Measurements from ENCODE around the gene ZNF277. TPM values are rescaled to one million over a fixed set of nuclear protein-coding genes. Genes with fewer than 3 reads are reported as not detected.
"Not testable (repeated sequence)": the region's sequence is repeated elsewhere in the genome, so short reads cannot be mapped to it uniquely, and the experiment has no call there.

ZNF277 gene
- total and polyA plus RNA-seq, 2 donors (not counting 3 experiments of a cell fraction or from before 2014, with no cell fraction given) = 7.8 to 22.6 TPM

DNA sequence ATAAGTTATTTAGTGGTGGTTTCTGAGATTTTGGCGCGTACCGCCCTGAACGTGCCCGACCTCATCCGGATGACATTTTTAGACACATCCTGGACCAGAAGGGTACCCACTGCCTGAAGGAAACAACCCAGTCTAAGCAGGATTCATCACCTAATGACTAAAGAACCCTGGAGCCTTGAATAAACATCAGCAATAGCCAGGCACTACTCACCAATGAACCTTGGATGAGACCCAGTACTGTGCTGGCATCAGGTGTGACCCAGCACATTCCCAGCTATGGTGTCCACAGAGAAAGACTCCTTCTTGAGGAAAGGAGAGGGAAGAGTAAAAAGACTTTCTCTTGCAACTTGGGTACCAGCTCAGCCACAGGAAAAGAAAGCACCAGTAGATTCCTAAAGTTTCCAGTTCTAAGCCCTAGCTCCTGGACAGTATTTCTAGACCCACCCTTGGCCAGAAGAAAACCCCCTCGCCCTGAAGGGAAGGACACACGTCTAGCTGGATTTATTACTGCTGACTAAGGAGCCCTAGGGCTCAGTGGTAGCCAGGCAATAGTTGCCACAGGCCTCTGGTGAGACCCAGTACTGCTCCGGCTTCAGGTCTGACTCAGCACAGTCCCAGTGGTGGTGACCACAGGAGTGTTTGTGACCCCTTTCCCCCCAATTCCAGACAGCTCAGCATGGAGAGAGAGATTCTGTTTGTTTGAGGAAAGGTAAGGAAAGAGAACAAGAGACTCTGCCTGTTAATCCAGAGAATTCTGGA is 32.5 kb downstream of the ZNF277 start:
- no peak overlapping the region for H3K4me2 ChIP-seq (ENCODE audit: insufficient read depth, low read length)

DNA sequence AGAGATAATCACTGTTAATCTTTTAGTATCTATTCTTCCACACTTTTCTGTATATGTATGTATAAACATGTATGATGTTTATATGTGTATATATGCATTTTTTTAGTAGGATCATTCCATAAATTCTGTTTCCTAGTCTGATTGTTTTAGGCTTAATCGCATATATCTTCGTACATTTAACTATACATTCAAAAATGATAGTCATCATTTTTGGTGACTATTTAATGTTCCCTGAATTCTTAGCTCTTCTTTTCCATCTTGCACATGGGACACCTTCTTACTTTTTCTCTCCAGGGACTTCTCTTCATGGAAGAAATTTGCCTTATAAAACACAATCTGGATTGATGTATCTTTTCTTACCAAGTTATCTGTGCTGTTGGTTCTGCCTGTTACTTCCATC is 42.1 kb downstream of the ZNF277 start:
- no peak overlapping the region for H2AFZ ChIP-seq (ENCODE audit: low read depth, low read length)
- BruUV-seq (replicated peaks) = no TSS peak
- no peak for FAIRE-seq
- dilution Hi-C loops (cut with MboI; ENCODE audit: extremely low pct_ligation_motif_present, low sequenced_read_pairs) (no loop called here), intact Hi-C loops (cut with micrococcal nuclease) (no loop called here)
- no peaks in the 10 kb centered on the region for H3K27me3 ChIP-seq (ENCODE audit: control insufficient read depth in 2 of 2, insufficient read depth in 2 of 2, low read length in 2 of 2)
- no peaks in the 10 kb centered on the region for H3K9me3 ChIP-seq (replicated peaks; ENCODE audit: control insufficient read depth, insufficient read depth, low read length)
- H3K79me2 ChIP-seq (ENCODE audit: control insufficient read depth, insufficient read depth, low read length) = no peaks in the 10 kb centered on the region
- H3K4me1 ChIP-seq (ENCODE audit: control insufficient read depth, extremely low read depth, insufficient read depth, low read length) = no peaks in the 10 kb centered on the region
- no peaks in the 10 kb centered on the region for H3K36me3 ChIP-seq (ENCODE audit: control insufficient read depth in 2 of 2, extremely low read depth in 1 of 2, insufficient read depth in 2 of 2, low read length in 2 of 2)
- H3K4me2 ChIP-seq (ENCODE audit: insufficient read depth, low read length) = no peak overlapping the region
- H3K4me3 ChIP-seq (replicated peaks in 1 of 3; ENCODE audit: insufficient read depth in 1 of 3, low read depth in 1 of 3, low read length in 3 of 3) = no peak overlapping the region
- POLR2A ChIA-PET = no interaction called here
- H3K9ac ChIP-seq (replicated peaks; ENCODE audit: extremely low read depth, insufficient read depth, low read length) = no peak overlapping the region
- TF ChIP-seq FOS (IDR thresholded peaks at IDR 0.05; ENCODE audit: borderline replicate concordance, insufficient read depth, low read length) = no peak
- TF ChIP-seq MYC (IDR thresholded peaks at IDR 0.05; ENCODE audit: low read depth, low read length) = no peak
- no peak for TF ChIP-seq JUN (IDR thresholded peaks at IDR 0.05; ENCODE audit: borderline replicate concordance, insufficient read depth, insufficient read length, low read depth)
- CTCF ChIA-PET = interaction anchor here (1.1 to 2.1 kb wide), 2 partner anchors 12 to 34 kb away, joined by 4 to 5 read pairs; no protein-coding TSS in a partner anchor
- no peaks in the 10 kb centered on the region for H3K9me1 ChIP-seq (replicated peaks; ENCODE audit: control insufficient read depth, extremely low read depth, insufficient read depth, low read length)
- H3K27ac ChIP-seq (ENCODE audit: insufficient read depth, low read depth, low read length) = no peak overlapping the region
- H4K20me1 ChIP-seq (replicated peaks; ENCODE audit: control insufficient read depth, extremely low read depth, insufficient read depth, low read length) = no peaks in the 10 kb centered on the region
- DNase-seq (ENCODE audit: low read depth, low spot score) = no peak

More for the DNA sequence above, 32.5 kb downstream of the ZNF277 start:
- DNase-seq (ENCODE audit: low read depth, low spot score) (no peak), FAIRE-seq (no peak)
- Histone ChIP-seq H3K9ac (replicated peaks; ENCODE audit: extremely low read depth, insufficient read depth, low read length) (no peak overlapping the region), H3K9me1 (replicated peaks; ENCODE audit: control insufficient read depth, extremely low read depth, insufficient read depth, low read length) (no peaks in the 10 kb centered on the region), H3K4me1 (ENCODE audit: control insufficient read depth, extremely low read depth, insufficient read depth, low read length) (no peaks in the 10 kb centered on the region), H4K20me1 (replicated peaks; ENCODE audit: control insufficient read depth, extremely low read depth, insufficient read depth, low read length) (no peaks in the 10 kb centered on the region), H3K27ac (ENCODE audit: insufficient read depth, low read depth, low read length) (no peak overlapping the region), H3K79me2 (ENCODE audit: control insufficient read depth, insufficient read depth, low read length) (peaks cover 2% of the 10 kb centered on the region), H3K27me3 (ENCODE audit: control insufficient read depth in 2 of 2, insufficient read depth in 2 of 2, low read length in 2 of 2) (no peaks in the 10 kb centered on the region), H3K4me3 (replicated peaks in 1 of 3; ENCODE audit: insufficient read depth in 1 of 3, low read depth in 1 of 3, low read length in 3 of 3) (no peak overlapping the region), H3K36me3 (ENCODE audit: control insufficient read depth in 2 of 2, extremely low read depth in 1 of 2, insufficient read depth in 2 of 2, low read length in 2 of 2) (no peaks in the 10 kb centered on the region), H3K9me3 (replicated peaks; ENCODE audit: control insufficient read depth, insufficient read depth, low read length) (no peaks in the 10 kb centered on the region), H2AFZ (ENCODE audit: low read depth, low read length) (no peak overlapping the region)
- CTCF ChIA-PET = no interaction called here
- no TSS peak for BruUV-seq (replicated peaks)
- dilution Hi-C loops (cut with MboI; ENCODE audit: extremely low pct_ligation_motif_present, low sequenced_read_pairs) (no loop called here), intact Hi-C loops (cut with micrococcal nuclease) (no loop called here)
- TF ChIP-seq, protein P1, sequence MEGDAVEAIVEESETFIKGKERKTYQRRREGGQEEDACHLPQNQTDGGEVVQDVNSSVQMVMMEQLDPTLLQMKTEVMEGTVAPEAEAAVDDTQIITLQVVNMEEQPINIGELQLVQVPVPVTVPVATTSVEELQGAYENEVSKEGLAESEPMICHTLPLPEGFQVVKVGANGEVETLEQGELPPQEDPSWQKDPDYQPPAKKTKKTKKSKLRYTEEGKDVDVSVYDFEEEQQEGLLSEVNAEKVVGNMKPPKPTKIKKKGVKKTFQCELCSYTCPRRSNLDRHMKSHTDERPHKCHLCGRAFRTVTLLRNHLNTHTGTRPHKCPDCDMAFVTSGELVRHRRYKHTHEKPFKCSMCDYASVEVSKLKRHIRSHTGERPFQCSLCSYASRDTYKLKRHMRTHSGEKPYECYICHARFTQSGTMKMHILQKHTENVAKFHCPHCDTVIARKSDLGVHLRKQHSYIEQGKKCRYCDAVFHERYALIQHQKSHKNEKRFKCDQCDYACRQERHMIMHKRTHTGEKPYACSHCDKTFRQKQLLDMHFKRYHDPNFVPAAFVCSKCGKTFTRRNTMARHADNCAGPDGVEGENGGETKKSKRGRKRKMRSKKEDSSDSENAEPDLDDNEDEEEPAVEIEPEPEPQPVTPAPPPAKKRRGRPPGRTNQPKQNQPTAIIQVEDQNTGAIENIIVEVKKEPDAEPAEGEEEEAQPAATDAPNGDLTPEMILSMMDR (IDR thresholded peaks at IDR 0.05; ENCODE audit: extremely low read depth in 1 of 2, insufficient read depth in 1 of 2, low read depth in 1 of 2, low read length in 2 of 2) = no peak
- POLR2A ChIA-PET = no interaction called here

DNA sequence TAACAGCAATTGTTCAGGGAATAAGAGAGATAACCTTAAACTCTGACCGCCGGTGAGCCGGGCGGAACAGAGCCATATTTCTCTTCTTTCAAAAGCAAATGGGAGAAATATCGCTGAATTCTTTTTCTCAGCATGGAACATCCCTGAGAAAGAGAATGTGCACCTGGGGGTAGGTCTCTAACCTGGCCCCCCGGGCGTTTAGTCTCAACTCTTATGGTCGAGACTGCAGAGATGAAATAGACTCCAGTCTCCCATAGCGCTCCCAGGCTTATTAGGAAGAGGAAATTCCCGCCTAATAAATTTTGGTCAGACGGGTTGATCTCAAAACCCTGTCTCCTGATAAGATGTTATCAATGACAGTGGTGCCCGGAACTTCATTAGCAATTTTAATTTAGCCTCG is 43.5 kb downstream of the ZNF277 start:
- CTCF ChIA-PET; H3K4me3 ChIP-seq (replicated peaks in 1 of 3; ENCODE audit: insufficient read depth in 1 of 3, low read depth in 1 of 3, low read length in 3 of 3); H3K9me3 ChIP-seq (replicated peaks; ENCODE audit: control insufficient read depth, insufficient read depth, low read length); H3K79me2 ChIP-seq (ENCODE audit: control insufficient read depth, insufficient read depth, low read length); DNase-seq (ENCODE audit: low read depth, low spot score); H3K36me3 ChIP-seq (ENCODE audit: control insufficient read depth in 2 of 2, extremely low read depth in 1 of 2, insufficient read depth in 2 of 2, low read length in 2 of 2); BruUV-seq (replicated peaks); H3K27ac ChIP-seq (ENCODE audit: insufficient read depth, low read depth, low read length); POLR2A ChIA-PET; H3K9ac ChIP-seq (replicated peaks; ENCODE audit: extremely low read depth, insufficient read depth, low read length); H3K9me1 ChIP-seq (replicated peaks; ENCODE audit: control insufficient read depth, extremely low read depth, insufficient read depth, low read length); H3K27me3 ChIP-seq (ENCODE audit: control insufficient read depth in 2 of 2, insufficient read depth in 2 of 2, low read length in 2 of 2); H3K4me1 ChIP-seq (ENCODE audit: control insufficient read depth, extremely low read depth, insufficient read depth, low read length); H2AFZ ChIP-seq (ENCODE audit: low read depth, low read length); dilution Hi-C loops (cut with MboI; ENCODE audit: extremely low pct_ligation_motif_present, low sequenced_read_pairs); intact Hi-C loops (cut with micrococcal nuclease); H4K20me1 ChIP-seq (replicated peaks; ENCODE audit: control insufficient read depth, extremely low read depth, insufficient read depth, low read length); FAIRE-seq; H3K4me2 ChIP-seq (ENCODE audit: insufficient read depth, low read length): not testable (repeated sequence)

All from endothelial cell of umbilical vein (primary cell).